ENCODE data around the gene GNA14. TPM values are rescaled to one million over a fixed set of nuclear protein-coding genes. Genes with fewer than 3 reads are reported as not detected.

GNA14 gene
- total and polyA plus RNA-seq, 5 donors, result 2.5 to 5.2 (median 4.3) TPM

DNA sequence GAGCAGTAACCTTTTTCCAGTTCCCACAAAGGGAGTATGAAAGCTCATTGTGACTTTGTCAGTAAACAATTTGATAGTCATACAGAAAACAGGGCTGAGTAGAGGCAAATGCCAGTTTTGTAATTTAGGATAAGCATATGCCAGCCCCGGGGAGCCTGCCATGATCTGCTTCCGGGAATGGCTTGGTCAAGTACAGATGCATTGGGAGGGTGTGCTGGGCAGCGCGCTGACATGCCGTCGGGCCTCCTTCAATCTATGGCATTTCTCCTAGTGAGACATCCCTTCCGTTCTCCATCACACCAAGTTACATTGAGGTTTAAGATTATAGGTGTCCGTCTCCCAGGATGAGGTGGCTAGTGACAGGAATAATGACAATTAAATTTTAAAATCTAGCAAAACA, 48.6 kb downstream of the GNA14 start:
- Histone ChIP-seq H3K27ac (ENCODE audit: low read length) (no peak overlapping the region), H3K4me1 (ENCODE audit: control insufficient read depth, insufficient read depth, low read length) (peaks cover 5% of the 10 kb centered on the region), H3K9me3 (ENCODE audit: control insufficient read depth, low read length) (no peaks in the 10 kb centered on the region), H3K27me3 (ENCODE audit: control insufficient read depth, insufficient read depth) (no peaks in the 10 kb centered on the region), H3K4me3 (ENCODE audit: low read length) (no peak overlapping the region)
- DNase-seq (peak; percentile 30 to 67 (median 52)), ATAC-seq (no peak)
- WGBS, result 70% methylated on average over 8 of the region's 8 CpGs
- intact Hi-C loops (cut with DNase I), result loop anchor here in 1 of 4 donors (10.0 kb wide), 1 partner anchor 45 kb away; the partner anchor contains the start of gene GNA14

DNA sequence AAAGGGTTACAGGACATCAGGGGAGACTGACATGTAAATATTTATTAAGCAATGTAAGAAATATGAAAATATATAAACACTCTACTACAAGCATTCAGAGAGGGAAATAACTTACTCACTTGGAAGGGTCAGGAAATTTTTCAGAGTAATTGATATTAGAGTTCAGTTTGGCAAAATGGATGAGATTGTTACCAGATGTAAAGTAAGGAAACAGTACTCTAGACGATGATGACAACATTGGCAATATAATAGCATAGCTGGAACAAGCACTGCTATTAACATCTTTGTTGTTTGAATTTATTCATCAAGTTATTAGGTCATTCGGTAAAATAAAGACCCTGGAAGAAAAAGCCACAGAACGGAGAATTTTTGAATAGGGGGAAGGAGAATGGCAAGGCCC, 49.1 kb downstream of the GNA14 start:
- Histone ChIP-seq H3K27ac (ENCODE audit: low read length) (peak overlapping the region; percentile 23), H3K4me1 (ENCODE audit: control insufficient read depth, insufficient read depth, low read length) (peaks cover 5% of the 10 kb centered on the region), H3K27me3 (ENCODE audit: control insufficient read depth, insufficient read depth) (no peaks in the 10 kb centered on the region), H3K4me3 (ENCODE audit: low read length) (no peak overlapping the region), H3K9me3 (ENCODE audit: control insufficient read depth, low read length) (no peaks in the 10 kb centered on the region)
- 48% methylated on average over 3 of the region's 3 CpGs for WGBS
- ATAC-seq (no peak), DNase-seq (no peak)
- intact Hi-C loops (cut with DNase I), result loop anchor here in 1 of 4 donors (10.0 kb wide), 1 partner anchor 46 kb away; the partner anchor contains the start of gene GNA14

DNA sequence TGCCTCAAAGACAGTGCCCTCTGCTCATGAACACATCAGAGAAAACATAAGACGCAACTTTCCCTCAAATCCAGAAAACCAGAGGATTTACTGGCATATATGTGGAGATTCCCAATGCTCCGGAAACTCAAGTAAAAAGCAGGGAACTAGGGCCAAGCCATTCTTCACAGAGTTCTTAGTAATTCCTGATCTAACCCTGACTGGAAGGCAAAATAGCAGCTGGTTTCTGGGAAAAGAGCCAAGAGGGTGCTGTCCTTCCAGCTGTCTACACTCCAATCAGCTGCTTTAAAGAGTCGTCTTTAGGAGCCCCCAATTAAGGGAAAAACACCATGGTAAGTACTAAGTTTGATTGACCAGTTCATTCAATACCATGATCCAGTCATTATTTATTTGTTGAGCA, 49.6 kb downstream of the GNA14 start:
- intact Hi-C loops (cut with DNase I), result loop anchor here in 1 of 4 donors (10.0 kb wide), 1 partner anchor 46 kb away; the partner anchor contains the start of gene GNA14
- Histone ChIP-seq H3K9me3 (ENCODE audit: control insufficient read depth, low read length) (no peaks in the 10 kb centered on the region), H3K4me1 (ENCODE audit: control insufficient read depth, insufficient read depth, low read length) (peaks cover 7% of the 10 kb centered on the region), H3K27me3 (ENCODE audit: control insufficient read depth, insufficient read depth) (no peaks in the 10 kb centered on the region), H3K4me3 (ENCODE audit: low read length) (no peak overlapping the region), H3K27ac (ENCODE audit: low read length) (peak overlapping the region; percentile 52)
- 27% methylated on average over 3 of the region's 3 CpGs for WGBS
- ATAC-seq (peak; percentile 75 to 83), DNase-seq (peak in 2 of 3 donors; percentile 55 to 57)

- WGBS, result 35% methylated on average over 3 of the region's 3 CpGs
- ATAC-seq, result peak; percentile 28 to 32
- H3K4me1 ChIP-seq (ENCODE audit: control insufficient read depth, insufficient read depth, low read length), result peaks cover 7% of the 10 kb centered on the region
Observed at GRCh38 chr9:77597057-77597456, 51.1 kb downstream of the GNA14 start.

DNA sequence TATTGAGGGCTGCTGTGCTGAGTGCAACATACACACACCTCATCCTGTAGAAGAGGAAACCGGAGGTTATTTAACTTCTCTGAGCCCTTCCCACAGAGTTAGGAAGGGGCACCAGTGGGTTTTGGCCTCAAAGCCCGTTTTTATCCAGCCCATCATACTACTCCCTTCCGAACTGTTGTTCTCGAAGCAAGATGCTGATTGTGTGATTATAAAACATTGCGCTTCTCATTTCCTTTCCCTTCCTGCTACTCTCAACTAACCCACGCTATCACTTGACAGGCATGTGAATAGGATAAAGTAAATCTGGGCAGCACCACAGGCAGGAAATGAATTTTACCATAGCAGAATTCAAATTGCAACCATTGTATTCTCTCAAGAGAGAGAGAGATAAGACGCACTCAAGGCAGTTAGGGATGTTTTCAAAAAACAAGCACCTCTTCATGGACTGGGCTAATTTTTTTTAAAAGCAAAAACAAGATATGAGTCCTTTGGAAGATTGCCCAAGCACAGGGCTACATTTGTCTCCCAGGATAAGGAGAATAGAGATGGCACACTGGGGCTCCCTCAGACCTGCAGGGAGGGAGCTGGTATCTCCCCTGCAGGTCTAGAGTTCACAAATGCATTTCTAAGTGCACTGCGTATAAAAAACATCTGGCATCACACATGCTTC, 52.6 kb downstream of the GNA14 start:
- no peaks in the 10 kb centered on the region for H3K27me3 ChIP-seq (ENCODE audit: control insufficient read depth, insufficient read depth)
- WGBS, result 8% methylated on average over 8 of the region's 8 CpGs
- intact Hi-C loops (cut with DNase I), result loop anchor here in 1 of 4 donors (10.0 kb wide), 1 partner anchor 49 kb away; the partner anchor contains the start of gene GNA14
- DNase-seq, result no peak
- H3K4me1 ChIP-seq (ENCODE audit: control insufficient read depth, insufficient read depth, low read length), result peaks cover 7% of the 10 kb centered on the region
- no peaks in the 10 kb centered on the region for H3K9me3 ChIP-seq (ENCODE audit: control insufficient read depth, low read length)
- peak; percentile 70 to 89 for ATAC-seq
- peak overlapping the region; percentile 65 for H3K27ac ChIP-seq (ENCODE audit: low read length)
- H3K4me3 ChIP-seq (ENCODE audit: low read length), result no peak overlapping the region

More at GRCh38 chr9:77597057-77597456, 51.1 kb downstream of the GNA14 start:
- intact Hi-C loops (cut with DNase I), result loop anchor here in 1 of 4 donors (10.0 kb wide), 1 partner anchor 48 kb away; the partner anchor contains the start of gene GNA14
- H3K27me3 ChIP-seq (ENCODE audit: control insufficient read depth, insufficient read depth), result no peaks in the 10 kb centered on the region
- no peak overlapping the region for H3K4me3 ChIP-seq (ENCODE audit: low read length)
- DNase-seq, result no peak
- H3K9me3 ChIP-seq (ENCODE audit: control insufficient read depth, low read length), result no peaks in the 10 kb centered on the region
- peak overlapping the region; percentile 52 for H3K27ac ChIP-seq (ENCODE audit: low read length)

- H3K27ac ChIP-seq (ENCODE audit: low read length), result peak overlapping the region; percentile 31
- no peak for DNase-seq
- ATAC-seq, result no peak
- peaks cover 7% of the 10 kb centered on the region for H3K4me1 ChIP-seq (ENCODE audit: control insufficient read depth, insufficient read depth, low read length)
- WGBS, result 66% methylated on average over 3 of the region's 3 CpGs
- intact Hi-C loops (cut with DNase I), result loop anchor here in 1 of 4 donors (10.0 kb wide), 1 partner anchor 50 kb away; the partner anchor contains the start of gene GNA14
- H3K4me3 ChIP-seq (ENCODE audit: low read length), result no peak overlapping the region
- no peaks in the 10 kb centered on the region for H3K9me3 ChIP-seq (ENCODE audit: control insufficient read depth, low read length)
- no peaks in the 10 kb centered on the region for H3K27me3 ChIP-seq (ENCODE audit: control insufficient read depth, insufficient read depth)
Observed at GRCh38 chr9:77594963-77595362, 53.2 kb downstream of the GNA14 start.

GRCh38 chr9:77593528-77593927, 54.6 kb downstream of the GNA14 start:
- no peak overlapping the region for H3K4me3 ChIP-seq (ENCODE audit: low read length)
- H3K9me3 ChIP-seq (ENCODE audit: control insufficient read depth, low read length), result no peaks in the 10 kb centered on the region
- DNase-seq (no peak), ATAC-seq (no peak)
- H3K4me1 ChIP-seq (ENCODE audit: control insufficient read depth, insufficient read depth, low read length), result peaks cover 7% of the 10 kb centered on the region
- intact Hi-C loops (cut with DNase I), result loop anchor here in 1 of 4 donors (10.0 kb wide), 1 partner anchor 51 kb away; the partner anchor contains the start of gene GNA14
- 80% methylated on average over 4 of the region's 4 CpGs for WGBS
- no peak overlapping the region for H3K27ac ChIP-seq (ENCODE audit: low read length)
- no peaks in the 10 kb centered on the region for H3K27me3 ChIP-seq (ENCODE audit: control insufficient read depth, insufficient read depth)

DNA sequence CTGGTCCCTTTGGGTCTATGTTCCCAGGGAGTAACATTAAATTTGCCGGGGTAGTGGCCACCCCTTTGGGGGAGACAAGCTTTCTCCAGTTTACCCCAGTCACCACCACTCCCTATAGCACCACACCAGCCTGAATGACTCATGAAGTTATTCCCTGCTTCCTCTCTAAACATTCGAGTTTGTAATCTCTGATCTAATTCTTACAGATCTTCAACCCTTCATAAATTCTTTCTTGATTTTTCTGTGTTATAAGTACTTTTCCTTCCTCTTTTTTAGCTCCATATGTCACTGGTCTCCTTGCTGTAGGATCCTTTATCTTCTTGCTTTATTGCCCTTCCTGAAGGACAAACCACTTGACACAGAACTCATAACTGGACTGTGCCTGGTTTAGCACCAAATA, 55.6 kb downstream of the GNA14 start:
- 73% methylated on average over 2 of the region's 2 CpGs for WGBS
- H3K4me1 ChIP-seq (ENCODE audit: control insufficient read depth, insufficient read depth, low read length), result peaks cover 5% of the 10 kb centered on the region
- no peaks in the 10 kb centered on the region for H3K27me3 ChIP-seq (ENCODE audit: control insufficient read depth, insufficient read depth)
- ATAC-seq (no peak), DNase-seq (no peak)
- intact Hi-C loops (cut with DNase I), result loop anchor here in 1 of 4 donors (10.0 kb wide), 1 partner anchor 52 kb away; the partner anchor contains the start of gene GNA14
- no peak overlapping the region for H3K4me3 ChIP-seq (ENCODE audit: low read length)
- no peaks in the 10 kb centered on the region for H3K9me3 ChIP-seq (ENCODE audit: control insufficient read depth, low read length)
- no peak overlapping the region for H3K27ac ChIP-seq (ENCODE audit: low read length)

DNA sequence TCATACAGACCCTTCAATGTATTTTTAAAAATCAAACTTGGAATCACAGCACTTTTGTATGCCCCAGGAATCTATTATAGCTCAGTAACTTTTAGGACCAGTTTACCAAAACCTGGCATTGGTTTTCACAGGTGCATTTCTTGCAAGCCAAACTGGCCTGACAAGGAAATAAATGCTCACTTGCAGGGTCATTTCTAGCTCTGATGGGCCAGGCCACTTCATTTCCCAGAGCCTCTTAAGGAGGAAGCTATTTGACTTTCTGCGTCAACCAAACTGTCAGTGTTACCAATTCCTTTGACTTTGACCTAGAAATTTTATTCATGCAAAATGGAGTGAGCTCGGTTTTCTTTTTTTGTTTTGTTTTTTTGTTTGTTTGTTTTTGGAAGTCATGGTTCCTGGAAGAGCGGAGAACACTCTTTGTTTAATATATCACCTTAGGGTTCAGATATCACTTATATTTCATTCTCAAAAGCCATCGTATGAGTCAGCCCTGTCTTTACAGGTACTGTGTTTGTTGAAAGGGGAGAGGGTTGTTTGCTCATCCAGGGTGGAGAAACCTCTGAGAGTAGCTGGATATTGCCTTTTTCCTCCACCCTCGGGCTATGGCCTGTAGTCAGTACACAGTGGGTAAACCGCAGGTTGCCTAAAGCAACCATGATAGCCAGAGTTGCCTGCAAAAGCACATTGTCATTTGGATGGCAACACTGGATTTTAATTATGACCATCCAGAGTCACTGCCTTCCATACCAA, 58.9 kb downstream of the GNA14 start:
- H3K9me3 ChIP-seq (ENCODE audit: control insufficient read depth, low read length), result no peaks in the 10 kb centered on the region
- intact Hi-C loops (cut with DNase I), result no loop called here
- H3K4me1 ChIP-seq (ENCODE audit: control insufficient read depth, insufficient read depth, low read length), result peaks cover 2% of the 10 kb centered on the region
- H3K27ac ChIP-seq (ENCODE audit: low read length), result no peak overlapping the region
- DNase-seq (no peak), ATAC-seq (no peak)
- no peak overlapping the region for H3K4me3 ChIP-seq (ENCODE audit: low read length)
- H3K27me3 ChIP-seq (ENCODE audit: control insufficient read depth, insufficient read depth), result no peaks in the 10 kb centered on the region
- WGBS, result 83% methylated on average over 6 of the region's 6 CpGs

DNA sequence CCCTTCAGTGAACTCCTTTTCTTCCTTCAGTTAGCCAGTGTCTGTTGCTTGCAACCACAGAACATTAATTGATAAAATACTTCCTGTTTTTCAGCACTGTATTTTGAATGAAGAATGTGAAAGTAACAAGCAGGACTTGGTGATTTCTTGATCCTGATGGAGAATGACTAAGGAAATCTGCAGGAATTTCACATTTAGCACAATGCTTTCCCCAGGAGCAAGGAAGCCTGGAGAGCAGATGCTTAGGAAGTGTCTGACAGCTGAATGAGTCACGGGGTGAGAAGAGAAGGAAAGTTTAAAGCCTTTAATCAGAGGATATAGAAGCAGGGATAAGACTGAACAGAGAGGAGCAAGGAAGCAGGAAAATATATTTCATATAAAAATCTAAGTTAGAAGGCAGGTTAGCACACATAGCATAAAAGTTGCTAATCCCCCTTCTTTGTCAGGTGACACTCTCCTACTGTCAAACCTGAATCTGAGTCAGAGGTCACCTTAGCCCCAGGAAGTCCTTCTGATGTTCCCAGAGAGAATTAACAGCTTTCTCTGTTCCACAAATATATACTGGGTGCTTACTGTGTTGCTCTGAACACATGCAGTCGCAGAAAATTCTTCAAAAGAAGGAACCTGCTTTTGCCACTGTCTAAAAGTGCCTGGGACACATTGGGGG, 59.7 kb downstream of the GNA14 start:
- Histone ChIP-seq H3K9me3 (ENCODE audit: control insufficient read depth, low read length) (no peaks in the 10 kb centered on the region), H3K4me1 (ENCODE audit: control insufficient read depth, insufficient read depth, low read length) (no peaks in the 10 kb centered on the region), H3K4me3 (ENCODE audit: low read length) (no peak overlapping the region), H3K27me3 (ENCODE audit: control insufficient read depth, insufficient read depth) (no peaks in the 10 kb centered on the region), H3K27ac (ENCODE audit: low read length) (no peak overlapping the region)
- DNase-seq, result no peak
- peak; percentile 51 to 82 for ATAC-seq
- intact Hi-C loops (cut with DNase I), result no loop called here
- 48% methylated on average over 2 of the region's 2 CpGs for WGBS
